Neural cell (in vitro differentiated cells): ENCODE data around the gene ACTN4. TPM values are rescaled to one million over a fixed set of nuclear protein-coding genes. Genes with fewer than 3 reads are reported as not detected.

Experiments
- H2AFZ ChIP-seq: fragments of 200-600, 300-800 bp; sonication (generic), shearing (Covaris generic); 2 replicates; pipeline ENCODE4 v1.6.0; 2014; ENCODE audit warnings: low read depth, mild to moderate bottlenecking, antibody characterized with exemption, low read length, moderate library complexity
- H3F3A ChIP-seq: fragments of 200-600 bp; shearing (Covaris generic); 2 replicates; pipeline ENCODE4 v1.6.1; 2016; ENCODE audit warnings: mild to moderate bottlenecking, moderate library complexity, mixed read lengths, antibody characterized with exemption, low read length; ENCODE audit not compliant: insufficient read depth, poor library complexity, severe bottlenecking
- H3K27ac ChIP-seq: fragments of 200-600, 300-800 bp; sonication (generic), shearing (Covaris generic); 2 replicates; pipeline ENCODE4 v1.5.1; 2014; ENCODE audit warnings: mild to moderate bottlenecking, low read length, moderate library complexity
- H3K27me3 ChIP-seq: fragments of 300-800, 200-600 bp; sonication (generic), shearing (Covaris generic); 2 replicates; pipeline ENCODE4 v1.6.0; 2014; ENCODE audit warnings: mild to moderate bottlenecking, low read depth, low read length, moderate library complexity; ENCODE audit not compliant: insufficient read depth
- H3K36me3 ChIP-seq: fragments of 300-800, 200-600 bp; sonication (generic), shearing (Covaris generic); 2 replicates; pipeline ENCODE4 v1.5.1; 2014; ENCODE audit warnings: mild to moderate bottlenecking, antibody characterized with exemption, low read length, moderate library complexity; ENCODE audit not compliant: insufficient read depth
- H3K4me2 ChIP-seq: fragments of 300-800, 200-600 bp; sonication (generic), shearing (Covaris generic); 2 replicates; pipeline ENCODE4 v1.6.0; 2014; ENCODE audit warnings: mild to moderate bottlenecking, low read length
- H3K4me3 ChIP-seq: fragments of 300-800, 200-600 bp; sonication (generic), shearing (Covaris generic); 2 replicates; pipeline ENCODE4 v1.5.1; 2014; ENCODE audit warnings: mild to moderate bottlenecking, low read length, moderate library complexity
- H3K79me2 ChIP-seq: fragments of 200-600 bp; shearing (Covaris generic); replicated peaks from 2 replicates; pipeline ENCODE4 v1.6.0; 2014; ENCODE audit warnings: mild to moderate bottlenecking, low read length, moderate library complexity; ENCODE audit not compliant: insufficient read depth
- H3K9ac ChIP-seq: fragments of 300-800, 200-600 bp; sonication (generic), shearing (Covaris generic); 2 replicates; pipeline ENCODE4 v1.6.1; 2016; ENCODE audit warnings: mild to moderate bottlenecking, low read length, mixed read lengths
- H3K9me2 ChIP-seq: fragments of 200-600 bp; shearing (Covaris generic); 2 replicates; pipeline ENCODE4 v1.6.1; 2016; ENCODE audit warnings: mild to moderate bottlenecking, low read length, mixed read lengths; ENCODE audit not compliant: insufficient read depth
- H3K9me3 ChIP-seq: fragments of 200-600, 300-800 bp; sonication (generic), shearing (Covaris generic); 2 replicates; pipeline ENCODE4 v1.6.1; 2016; ENCODE audit warnings: mild to moderate bottlenecking, mixed run types, low read length, moderate library complexity, mixed read lengths
- H4K20me1 ChIP-seq: fragments of 200-600 bp; shearing (Covaris generic); 2 replicates; pipeline ENCODE4 v1.6.1; 2016; ENCODE audit warnings: mild to moderate bottlenecking, mixed run types; ENCODE audit not compliant: insufficient read depth
- EP300 ChIP-seq: fragments of 450-650 bp; conservative IDR thresholded peaks from 2 replicates; pipeline ENCODE4 v1.6.1; 2014; ENCODE audit warnings: antibody characterized with exemption, mild to moderate bottlenecking, moderate library complexity; ENCODE audit not compliant: poor library complexity, severe bottlenecking
- EZH2 ChIP-seq: fragments of 200-600, 300-800 bp; shearing (Covaris generic), sonication (generic); IDR thresholded peaks from 2 replicates; pipeline ENCODE4 v1.6.1; 2014; ENCODE audit warnings: antibody characterized with exemption, low read length, borderline replicate concordance, mild to moderate bottlenecking; ENCODE audit not compliant: insufficient read depth, poor library complexity, severe bottlenecking
- MXI1 ChIP-seq: fragments of 450-650 bp; conservative IDR thresholded peaks from 2 replicates; pipeline ENCODE4 v1.6.1; 2014; ENCODE audit warnings: antibody characterized with exemption, mild to moderate bottlenecking; ENCODE audit not compliant: poor library complexity, severe bottlenecking
- POLR2AphosphoS5 ChIP-seq: IDR thresholded peaks from 2 replicates; pipeline ENCODE4 v1.6.1; 2012
- RAD21 ChIP-seq: fragments of 450-650 bp; conservative IDR thresholded peaks from 2 replicates; pipeline ENCODE4 v1.6.1; 2014; ENCODE audit warnings: antibody characterized with exemption, mild to moderate bottlenecking, moderate library complexity
- REST ChIP-seq: IDR thresholded peaks from 2 replicates; pipeline ENCODE4 v1.6.1; 2012; ENCODE audit warnings: borderline replicate concordance
- SMC3 ChIP-seq: fragments of 450-650 bp; conservative IDR thresholded peaks from 2 replicates; pipeline ENCODE4 v1.6.1; 2014; ENCODE audit warnings: antibody characterized with exemption, mild to moderate bottlenecking, moderate library complexity; ENCODE audit not compliant: poor library complexity
- TAF1 ChIP-seq: IDR thresholded peaks from 2 replicates; pipeline ENCODE4 v1.6.1; 2012; ENCODE audit warnings: low read depth
- polyA plus RNA-seq: library from polyadenylated mRNA; depleted of rRNA; stranded (reverse); fragments of >200 nt; gene quantifications from 2 replicates; pipeline ENCODE4 v1.2.3, GENCODE V29; 2014
- TF ChIP-seq, protein P1 (sequence below): fragments of 450-650 bp; IDR thresholded peaks from 2 replicates; pipeline ENCODE4 v1.5.1; 2014; ENCODE audit warnings: antibody characterized with exemption, mild to moderate bottlenecking, moderate library complexity; ENCODE audit not compliant: poor library complexity, severe bottlenecking

The ACTN4 gene
- polyA plus RNA-seq, 1 donor from 2014 or later, result 54.0 TPM

DNA sequence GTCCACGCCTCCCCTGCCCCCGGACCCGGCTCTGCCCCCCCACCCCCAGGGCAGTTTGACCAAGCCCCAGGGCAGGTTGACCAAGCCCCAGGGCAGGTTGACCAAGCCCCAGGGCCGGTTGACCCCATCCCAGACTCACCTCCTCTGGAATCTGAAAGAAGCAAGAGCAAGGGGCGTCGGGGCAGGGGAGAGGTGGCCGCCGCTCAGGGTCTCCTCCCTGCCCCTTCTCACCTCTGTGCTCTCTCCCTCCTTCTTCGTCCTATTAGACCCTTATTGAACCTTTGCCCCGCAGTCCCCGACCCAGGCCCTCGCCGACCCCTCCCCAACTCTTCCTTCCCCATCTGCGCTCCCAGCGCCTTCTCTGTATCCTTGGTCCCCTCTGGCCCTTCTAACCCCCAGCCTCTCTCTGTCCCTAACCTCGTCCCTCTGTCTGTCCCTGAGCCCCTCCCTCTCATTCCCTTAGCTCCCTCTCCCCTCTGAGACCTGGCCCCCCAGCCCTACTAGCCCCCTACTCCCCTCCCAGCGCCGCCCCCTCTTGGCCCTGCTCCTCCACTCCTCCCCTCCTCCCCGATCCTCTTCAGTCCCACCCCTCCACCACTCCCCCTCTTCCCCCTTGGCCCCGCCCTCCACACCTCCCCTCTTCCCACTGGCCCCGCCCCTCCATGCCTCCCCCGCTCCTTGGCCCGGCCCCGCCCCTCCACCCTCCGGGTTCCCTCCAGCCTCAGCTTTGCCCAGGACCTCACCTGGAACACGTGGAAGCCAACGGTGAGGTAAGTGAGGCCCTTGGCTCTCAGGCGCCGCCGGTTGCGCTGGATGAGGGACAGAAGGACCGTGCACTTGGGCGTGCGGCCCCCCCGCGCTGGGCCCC, 89.2 kb downstream of the ACTN4 start:
- no peaks in the 10 kb centered on the region for H3K79me2 ChIP-seq
- H3F3A ChIP-seq, result no peaks in the 10 kb centered on the region
- no peak overlapping the region for H2AFZ ChIP-seq
- H3K9ac ChIP-seq, result no peak overlapping the region
- peaks cover 12% of the 10 kb centered on the region for H3K27me3 ChIP-seq
- peak overlapping the region; percentile 46 for H3K4me3 ChIP-seq
- TF ChIP-seq SMC3 (no peak), EP300 (no peak), REST (no peak), MXI1 (no peak), TAF1 (no peak), RAD21 (no peak), POLR2AphosphoS5 (no peak), EZH2 (no peak)
- TF ChIP-seq, protein P1, sequence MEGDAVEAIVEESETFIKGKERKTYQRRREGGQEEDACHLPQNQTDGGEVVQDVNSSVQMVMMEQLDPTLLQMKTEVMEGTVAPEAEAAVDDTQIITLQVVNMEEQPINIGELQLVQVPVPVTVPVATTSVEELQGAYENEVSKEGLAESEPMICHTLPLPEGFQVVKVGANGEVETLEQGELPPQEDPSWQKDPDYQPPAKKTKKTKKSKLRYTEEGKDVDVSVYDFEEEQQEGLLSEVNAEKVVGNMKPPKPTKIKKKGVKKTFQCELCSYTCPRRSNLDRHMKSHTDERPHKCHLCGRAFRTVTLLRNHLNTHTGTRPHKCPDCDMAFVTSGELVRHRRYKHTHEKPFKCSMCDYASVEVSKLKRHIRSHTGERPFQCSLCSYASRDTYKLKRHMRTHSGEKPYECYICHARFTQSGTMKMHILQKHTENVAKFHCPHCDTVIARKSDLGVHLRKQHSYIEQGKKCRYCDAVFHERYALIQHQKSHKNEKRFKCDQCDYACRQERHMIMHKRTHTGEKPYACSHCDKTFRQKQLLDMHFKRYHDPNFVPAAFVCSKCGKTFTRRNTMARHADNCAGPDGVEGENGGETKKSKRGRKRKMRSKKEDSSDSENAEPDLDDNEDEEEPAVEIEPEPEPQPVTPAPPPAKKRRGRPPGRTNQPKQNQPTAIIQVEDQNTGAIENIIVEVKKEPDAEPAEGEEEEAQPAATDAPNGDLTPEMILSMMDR, result no peak
- no peaks in the 10 kb centered on the region for H4K20me1 ChIP-seq
- H3K36me3 ChIP-seq, result no peaks in the 10 kb centered on the region
- no peaks in the 10 kb centered on the region for H3K9me3 ChIP-seq
- no peaks in the 10 kb centered on the region for H3K9me2 ChIP-seq
- H3K4me2 ChIP-seq, result no peak overlapping the region
- no peak overlapping the region for H3K27ac ChIP-seq

DNA sequence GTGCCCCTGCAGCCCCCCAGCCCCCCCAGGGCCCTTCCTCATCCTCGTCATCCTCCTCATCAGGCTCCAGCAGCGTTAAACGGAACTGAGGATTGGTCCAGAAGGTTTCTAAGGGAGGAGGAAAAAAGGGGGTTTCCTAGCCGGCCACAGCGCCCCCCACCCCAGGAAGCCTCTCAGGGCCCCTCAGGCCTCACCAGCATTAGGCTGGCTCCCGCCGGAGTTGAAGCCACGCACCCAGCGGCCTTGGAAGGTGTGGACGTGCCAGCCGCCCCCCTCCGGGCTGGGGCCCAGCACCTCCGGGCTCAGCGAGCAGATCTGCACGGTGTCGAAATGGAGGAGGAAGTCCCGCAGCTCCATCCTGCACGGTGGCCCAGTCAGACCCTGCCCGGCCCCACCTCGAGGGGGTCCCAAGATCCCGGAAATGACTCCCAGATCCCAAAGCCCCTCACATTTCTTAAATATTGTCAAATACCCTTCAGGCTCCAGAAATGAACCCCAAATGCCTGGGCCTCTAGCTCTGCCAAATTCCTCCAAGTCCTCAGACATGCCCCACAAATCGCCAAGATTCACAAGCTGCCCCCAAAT, 89.9 kb downstream of the ACTN4 start:
- no peaks in the 10 kb centered on the region for H3F3A ChIP-seq
- H3K9me2 ChIP-seq, result no peaks in the 10 kb centered on the region
- H3K27me3 ChIP-seq, result peaks cover 12% of the 10 kb centered on the region
- H3K79me2 ChIP-seq, result no peaks in the 10 kb centered on the region
- H3K4me3 ChIP-seq, result no peak overlapping the region
- no peaks in the 10 kb centered on the region for H4K20me1 ChIP-seq
- no peak overlapping the region for H3K4me2 ChIP-seq
- H3K36me3 ChIP-seq, result no peaks in the 10 kb centered on the region
- TF ChIP-seq, protein P1, result no peak
- TF ChIP-seq TAF1, result no peak
- no peaks in the 10 kb centered on the region for H3K9me3 ChIP-seq
- H3K27ac ChIP-seq, result no peak overlapping the region
- H3K9ac ChIP-seq, result no peak overlapping the region
- no peak overlapping the region for H2AFZ ChIP-seq
